ENCODE measurements around the gene BANK1.

Gene BANK1

GRCh38 chr4:101942891-101943290, 152.4 kb downstream of the BANK1 start:
- CTCF ChIA-PET = no interaction called here
- TF ChIP-seq, protein P1, sequence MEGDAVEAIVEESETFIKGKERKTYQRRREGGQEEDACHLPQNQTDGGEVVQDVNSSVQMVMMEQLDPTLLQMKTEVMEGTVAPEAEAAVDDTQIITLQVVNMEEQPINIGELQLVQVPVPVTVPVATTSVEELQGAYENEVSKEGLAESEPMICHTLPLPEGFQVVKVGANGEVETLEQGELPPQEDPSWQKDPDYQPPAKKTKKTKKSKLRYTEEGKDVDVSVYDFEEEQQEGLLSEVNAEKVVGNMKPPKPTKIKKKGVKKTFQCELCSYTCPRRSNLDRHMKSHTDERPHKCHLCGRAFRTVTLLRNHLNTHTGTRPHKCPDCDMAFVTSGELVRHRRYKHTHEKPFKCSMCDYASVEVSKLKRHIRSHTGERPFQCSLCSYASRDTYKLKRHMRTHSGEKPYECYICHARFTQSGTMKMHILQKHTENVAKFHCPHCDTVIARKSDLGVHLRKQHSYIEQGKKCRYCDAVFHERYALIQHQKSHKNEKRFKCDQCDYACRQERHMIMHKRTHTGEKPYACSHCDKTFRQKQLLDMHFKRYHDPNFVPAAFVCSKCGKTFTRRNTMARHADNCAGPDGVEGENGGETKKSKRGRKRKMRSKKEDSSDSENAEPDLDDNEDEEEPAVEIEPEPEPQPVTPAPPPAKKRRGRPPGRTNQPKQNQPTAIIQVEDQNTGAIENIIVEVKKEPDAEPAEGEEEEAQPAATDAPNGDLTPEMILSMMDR (conservative IDR thresholded peaks at IDR 0.05; ENCODE audit: low read depth) = no peak
- DNase-seq (ENCODE audit: low spot score) = no peak
- no peak overlapping the region for H3K27ac ChIP-seq
- POLR2A ChIA-PET (ENCODE audit: low non-redundant PET) = no interaction called here

DNA sequence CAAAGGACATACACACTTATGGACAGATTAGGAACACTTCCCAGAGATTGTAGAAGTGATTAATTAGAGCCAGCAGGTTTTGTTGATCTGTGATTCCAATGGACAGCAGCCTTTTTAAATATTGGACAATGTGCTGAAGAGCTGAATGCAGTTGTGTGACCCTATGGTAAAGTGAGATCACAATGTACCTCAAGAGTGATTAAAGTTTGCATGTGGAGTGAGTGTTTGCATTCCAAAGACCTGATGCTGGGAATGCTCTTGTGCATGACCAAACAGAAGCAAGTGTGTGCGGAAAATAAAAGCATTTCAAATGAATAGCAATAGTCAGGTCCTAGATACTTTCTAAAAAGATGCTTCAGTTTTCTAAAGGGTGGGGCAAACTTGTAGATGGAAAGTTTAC, 154.1 kb downstream of the BANK1 start:
- TF ChIP-seq, protein P1 (conservative IDR thresholded peaks at IDR 0.05; ENCODE audit: low read depth) = no peak
- ChIA-PET POLR2A (ENCODE audit: low non-redundant PET) (no interaction called here), CTCF (no interaction called here)
- H3K27ac ChIP-seq = no peak overlapping the region
- DNase-seq (ENCODE audit: low spot score) = no peak

- ChIA-PET POLR2A (ENCODE audit: low non-redundant PET) (no interaction called here), CTCF (no interaction called here)
- TF ChIP-seq, protein P1 (conservative IDR thresholded peaks at IDR 0.05; ENCODE audit: low read depth) = no peak
- DNase-seq (ENCODE audit: low spot score) = no peak
- H3K27ac ChIP-seq = no peak overlapping the region
These were observed 157.5 kb downstream of the BANK1 start for GRCh38 chr4:101948055-101948454.

DNA sequence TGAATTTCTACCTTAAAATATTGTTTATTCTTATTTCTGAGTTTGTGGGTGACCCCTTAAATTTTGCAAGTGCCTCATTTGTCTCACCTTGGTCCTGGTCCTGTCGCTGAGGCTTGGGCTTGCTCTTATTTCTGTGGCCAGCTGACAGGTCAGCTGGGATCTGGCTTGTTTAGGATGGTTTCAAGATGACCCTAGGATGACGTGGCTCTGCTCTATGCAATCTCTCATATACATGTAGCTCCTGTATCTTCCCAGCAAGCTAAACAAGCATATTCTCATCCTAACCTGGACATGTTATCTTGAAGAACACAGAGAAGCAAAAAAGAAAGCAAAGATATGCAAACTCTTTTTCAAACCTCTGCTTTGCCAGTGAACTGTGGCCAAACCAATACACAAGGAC, 158.4 kb downstream of the BANK1 start:
- H3K27ac ChIP-seq = no peak overlapping the region
- TF ChIP-seq, protein P1 (conservative IDR thresholded peaks at IDR 0.05; ENCODE audit: low read depth) = no peak
- DNase-seq (ENCODE audit: low spot score) = no peak
- POLR2A ChIA-PET (ENCODE audit: low non-redundant PET) = no interaction called here
- CTCF ChIA-PET = no interaction called here

- ChIA-PET CTCF (no interaction called here), POLR2A (ENCODE audit: low non-redundant PET) (no interaction called here)
- DNase-seq (ENCODE audit: low spot score) = no peak
- TF ChIP-seq, protein P1 (conservative IDR thresholded peaks at IDR 0.05; ENCODE audit: low read depth) = no peak
- H3K27ac ChIP-seq = no peak overlapping the region
These were observed 159.9 kb downstream of the BANK1 start for GRCh38 chr4:101950258-101950979.

DNA sequence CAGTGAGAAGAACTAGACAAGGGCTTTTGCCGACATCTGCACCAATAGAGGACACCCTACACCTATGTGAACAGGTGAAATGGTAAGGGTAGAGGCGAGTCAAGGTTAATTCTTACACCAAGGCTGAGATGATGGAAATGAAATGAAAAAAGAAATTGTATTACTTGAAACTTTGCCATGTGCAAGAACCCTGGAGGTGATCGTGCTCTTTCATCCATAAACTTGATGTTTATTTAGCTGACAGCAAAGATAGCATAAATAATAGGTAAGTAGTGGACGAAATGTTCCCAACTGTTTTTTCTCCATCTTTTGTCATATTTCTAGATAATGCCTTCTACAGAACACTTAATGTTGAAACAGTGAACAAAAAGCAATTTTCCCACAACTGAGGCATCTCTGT, 162.5 kb downstream of the BANK1 start:
- TF ChIP-seq, protein P1 (conservative IDR thresholded peaks at IDR 0.05; ENCODE audit: low read depth) = no peak
- ChIA-PET CTCF (interaction anchor here (0.6 kb wide), 1 partner anchor 36 kb away, joined by 3 read pairs; no protein-coding TSS in a partner anchor), POLR2A (ENCODE audit: low non-redundant PET) (no interaction called here)
- DNase-seq (ENCODE audit: low spot score) = no peak
- H3K27ac ChIP-seq = no peak overlapping the region
